Left kidney (tissue), 2 donors: ENCODE data around the gene ZNF202. TPM values are rescaled to one million over a fixed set of nuclear protein-coding genes. Genes with fewer than 3 reads are reported as not detected.
"Not testable (repeated sequence)": the region's sequence is repeated elsewhere in the genome, so short reads cannot be mapped to it uniquely, and the experiment has no call there.

Experiments
- DNase-seq: peaks from one replicate; pipeline ENCODE4 v3.0.0-alpha.2; 2013
- polyA plus RNA-seq: library from polyadenylated mRNA; unstranded; fragments of 120-200 nt; gene quantifications from one replicate; pipeline ENCODE4 v1.2.1, GENCODE V29; 2013; ENCODE audit not compliant: insufficient read length

Gene ZNF202
- polyA plus RNA-seq, 1 donor, result 23.5 TPM

DNA sequence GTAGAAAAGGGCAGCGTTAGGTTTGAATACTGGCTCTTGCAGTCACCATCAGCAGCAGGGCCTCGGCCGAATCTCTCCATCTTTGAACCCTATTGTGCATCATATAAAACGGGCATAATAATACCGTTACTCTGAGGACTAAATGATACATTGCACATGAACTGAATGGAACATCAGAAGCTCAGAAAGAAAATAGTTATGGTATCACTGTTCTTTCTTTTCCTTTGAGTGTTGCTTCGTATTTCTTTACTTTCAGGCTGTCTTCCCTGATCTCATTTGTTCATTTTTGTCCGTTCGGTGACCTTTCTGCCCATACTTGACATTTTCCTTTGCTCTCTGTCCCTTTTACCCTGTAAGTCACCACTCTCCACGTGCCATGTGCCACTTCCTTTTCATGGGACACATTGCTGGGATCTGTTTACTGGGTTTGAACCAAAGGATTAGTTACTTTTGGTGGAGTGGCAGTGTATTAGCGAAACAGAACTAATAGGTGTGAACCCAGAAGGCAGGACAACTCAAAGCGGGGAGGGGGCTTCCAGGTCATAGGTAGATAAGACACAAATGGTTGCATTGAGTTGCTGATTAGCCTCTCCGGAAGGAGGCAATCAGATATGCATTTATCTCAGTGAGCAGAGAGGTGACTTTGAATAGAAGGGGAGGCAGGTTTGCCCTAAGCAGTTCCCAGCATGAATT is 717 bp upstream of the ZNF202 start:
- DNase-seq, result no peak

DNA sequence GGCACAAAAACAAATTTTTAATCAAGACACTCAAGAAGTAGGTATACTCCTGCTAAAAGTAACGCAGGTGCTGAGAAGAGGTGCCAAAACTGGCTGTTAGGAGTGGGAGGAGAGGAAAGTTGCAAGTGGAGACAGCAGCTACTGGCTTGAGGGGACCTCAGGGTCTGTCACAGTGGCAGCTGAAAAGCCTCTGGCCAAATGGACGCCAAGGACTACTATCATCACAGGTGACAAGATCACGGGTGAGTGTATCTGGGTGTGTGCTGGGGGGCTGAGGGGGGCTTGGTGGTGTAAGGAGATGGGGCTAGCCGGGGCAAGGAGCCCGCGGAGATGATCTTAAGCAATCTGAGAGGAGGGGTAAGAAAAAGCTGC is 687 bp downstream of the ZNF202 start:
- DNase-seq, result no peak

DNA sequence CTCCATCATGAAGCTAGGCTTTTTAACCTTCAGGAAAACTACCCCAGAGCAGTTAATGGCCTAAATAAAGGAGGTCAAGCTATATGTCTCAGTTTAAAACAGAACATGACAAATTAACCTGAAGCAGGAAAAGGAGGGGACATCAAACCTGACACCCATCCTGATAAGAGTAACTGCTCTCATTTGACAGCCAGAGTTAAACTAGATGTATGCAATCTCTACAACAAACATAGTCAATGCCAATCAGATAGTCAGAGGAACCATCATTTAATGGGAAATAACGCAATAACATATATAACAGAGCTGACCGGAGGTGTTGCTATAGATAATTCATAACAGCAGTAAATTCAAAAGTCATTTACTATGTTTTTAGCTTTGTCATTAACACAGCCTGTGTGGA is 3.1 kb downstream of the ZNF202 start:
- DNase-seq, result no peak

DNA sequence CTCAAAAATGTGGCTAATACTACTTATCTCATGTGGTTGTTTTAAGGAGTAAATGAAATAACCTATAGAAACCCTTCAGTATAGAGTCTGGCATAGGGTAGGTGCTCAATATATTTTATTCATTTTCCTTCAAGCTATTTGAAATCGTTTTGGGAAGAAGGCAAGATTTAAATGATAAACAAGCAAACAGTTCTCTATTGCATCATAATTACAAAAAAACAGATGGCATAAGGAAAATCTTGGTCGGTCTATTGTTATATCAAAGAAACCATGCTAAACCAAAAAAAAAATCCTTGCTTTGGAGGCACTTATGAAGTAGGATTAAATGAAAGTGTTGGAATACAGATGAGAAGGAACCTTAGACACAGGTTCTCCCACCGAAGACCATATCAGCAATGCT is 4.7 kb downstream of the ZNF202 start:
- DNase-seq, result no peak

GRCh38 chr11:123729602-123730001 is 11.9 kb downstream of the ZNF202 start:
- DNase-seq, result no peak

GRCh38 chr11:123725995-123726655 is 15.3 kb downstream of the ZNF202 start:
- no peak for DNase-seq

DNA sequence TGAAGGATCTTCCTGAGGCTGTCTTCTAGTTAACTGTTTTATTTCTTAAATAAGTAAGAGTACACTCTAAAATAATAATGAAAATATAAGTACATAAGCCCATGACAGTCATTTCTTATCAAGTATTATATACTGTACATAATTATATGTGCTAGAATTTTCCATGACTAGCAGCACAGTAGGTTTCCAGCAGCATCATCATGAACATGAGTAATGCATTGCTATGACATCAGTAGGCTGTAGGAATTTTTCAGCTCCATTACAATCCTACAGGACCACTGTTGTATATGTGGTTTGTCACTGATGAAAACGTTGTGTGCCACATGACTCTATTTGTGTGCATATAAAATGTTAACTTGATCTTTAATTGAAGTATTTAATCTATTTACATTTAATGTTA is 22.0 kb downstream of the ZNF202 start:
- DNase-seq, result no peak

GRCh38 chr11:123718469-123718868 is 23.0 kb downstream of the ZNF202 start:
- DNase-seq, result no peak

DNA sequence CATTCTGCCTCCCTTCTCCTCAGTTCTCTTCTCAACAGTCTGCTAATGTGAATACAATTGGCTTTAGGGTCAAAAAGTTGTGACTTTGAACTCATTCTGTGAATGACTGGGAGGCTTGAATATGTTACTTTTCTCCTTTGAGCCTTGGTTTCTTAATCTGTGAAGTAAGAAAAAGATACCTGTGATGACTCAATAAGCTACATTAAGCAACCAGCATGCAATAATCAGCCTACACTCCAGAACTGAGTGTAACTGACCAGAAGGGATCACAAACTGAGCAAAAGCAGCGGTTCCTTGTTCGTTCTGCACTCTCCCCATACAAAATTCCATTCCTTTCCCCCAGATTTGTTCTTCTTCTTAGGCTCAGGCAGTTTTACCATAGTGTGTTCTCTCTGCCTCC is 23.4 kb downstream of the ZNF202 start:
- no peak for DNase-seq

- DNase-seq, result not testable (repeated sequence)
These were observed 28.8 kb downstream of the ZNF202 start for GRCh38 chr11:123712627-123713026.

DNA sequence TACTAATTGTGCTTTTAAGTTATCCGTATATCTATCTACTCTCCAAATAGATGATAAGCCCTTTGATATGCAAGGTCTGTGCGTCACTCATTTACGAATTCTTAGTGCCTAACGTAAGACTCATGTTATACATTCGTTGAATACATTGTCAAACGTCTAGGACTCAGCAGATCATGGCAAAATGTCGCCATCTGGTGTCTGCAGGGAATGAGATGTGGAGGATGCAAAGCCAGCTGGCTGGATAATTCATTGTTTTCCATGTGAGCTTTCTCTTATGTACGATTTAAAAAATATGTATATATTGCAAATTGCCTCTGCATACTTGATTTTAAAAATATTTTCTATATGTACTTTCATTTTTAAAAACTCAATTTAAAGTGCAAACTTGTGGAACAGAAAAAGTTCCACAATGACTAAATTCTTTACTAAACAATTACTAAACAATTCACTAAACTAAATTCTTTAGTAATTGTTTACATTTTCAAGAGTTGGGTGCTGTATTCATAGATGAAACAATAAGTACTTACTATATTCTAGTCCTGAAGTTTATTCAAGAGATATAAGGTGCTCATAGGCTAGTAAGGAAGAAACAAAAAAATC is 33.8 kb downstream of the ZNF202 start:
- DNase-seq, result peak; percentile 74

- no peak for DNase-seq
These were observed 34.3 kb downstream of the ZNF202 start for GRCh38 chr11:123707206-123707605.

GRCh38 chr11:123704341-123704740 is 37.1 kb downstream of the ZNF202 start:
- no peak for DNase-seq

DNA sequence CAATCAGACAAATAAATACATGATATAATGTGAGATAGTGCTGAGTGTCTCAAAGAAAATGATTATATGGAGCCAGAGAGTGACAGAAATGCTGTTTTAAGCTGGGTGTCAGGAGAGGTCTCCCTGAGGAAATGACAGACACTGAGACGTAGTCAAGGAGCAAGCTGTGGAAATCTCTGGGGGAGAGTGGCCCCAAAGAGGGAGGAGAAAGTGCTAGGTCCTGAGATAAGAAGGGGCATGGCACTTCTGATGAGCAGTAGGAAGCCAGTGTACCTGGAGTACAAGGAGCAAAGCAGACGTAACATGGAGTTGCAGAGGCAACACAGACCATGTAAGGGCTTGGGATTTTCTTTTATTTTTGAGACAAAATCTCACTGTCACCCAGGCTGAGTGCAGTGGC is 38.8 kb downstream of the ZNF202 start:
- DNase-seq, result no peak

- DNase-seq, result peak; percentile 18
These were observed 39.3 kb downstream of the ZNF202 start for GRCh38 chr11:123702139-123702538.

DNA sequence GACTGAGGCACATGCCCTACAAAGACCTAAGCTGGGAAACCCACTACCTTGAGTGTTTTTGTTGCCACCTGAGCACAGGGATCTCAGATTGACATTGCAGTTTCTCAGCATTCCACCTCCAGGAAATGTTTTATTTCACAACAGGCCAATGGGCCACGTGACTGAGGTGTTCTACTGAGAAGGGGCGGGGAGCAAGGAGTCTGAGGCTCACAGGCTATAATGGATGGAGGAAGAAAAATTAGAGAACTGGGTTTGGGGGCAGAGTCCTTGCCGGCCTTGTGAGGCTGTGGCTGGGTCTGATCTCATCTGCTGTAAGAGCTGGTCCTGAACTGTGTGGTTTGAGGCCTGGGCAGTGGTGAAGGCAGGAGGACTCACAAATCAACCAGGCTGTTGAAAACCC is 40.7 kb downstream of the ZNF202 start:
- DNase-seq, result no peak

- no peak for DNase-seq
These were observed 42.8 kb downstream of the ZNF202 start for GRCh38 chr11:123698546-123699127.

DNA sequence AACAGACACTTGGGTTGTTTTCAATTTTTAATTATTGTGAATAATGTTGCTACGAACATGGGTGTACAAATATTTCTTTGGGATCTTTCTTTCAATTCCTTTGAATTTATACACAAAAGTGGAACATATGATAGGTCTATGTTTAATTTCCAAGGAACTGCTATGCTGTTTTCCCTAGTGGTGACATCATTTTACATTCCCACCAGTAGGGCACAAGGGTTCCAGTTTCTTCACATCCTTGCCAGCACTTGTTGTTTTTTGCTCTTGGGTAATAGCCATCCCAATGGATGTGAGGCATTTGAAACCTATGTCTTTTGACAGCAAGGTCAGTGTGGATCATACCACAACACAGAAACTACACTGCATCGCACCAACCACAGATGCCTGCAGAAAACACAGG is 45.3 kb downstream of the ZNF202 start:
- no peak for DNase-seq

GRCh38 chr11:123695231-123695630 is 46.2 kb downstream of the ZNF202 start:
- DNase-seq, result no peak

DNA sequence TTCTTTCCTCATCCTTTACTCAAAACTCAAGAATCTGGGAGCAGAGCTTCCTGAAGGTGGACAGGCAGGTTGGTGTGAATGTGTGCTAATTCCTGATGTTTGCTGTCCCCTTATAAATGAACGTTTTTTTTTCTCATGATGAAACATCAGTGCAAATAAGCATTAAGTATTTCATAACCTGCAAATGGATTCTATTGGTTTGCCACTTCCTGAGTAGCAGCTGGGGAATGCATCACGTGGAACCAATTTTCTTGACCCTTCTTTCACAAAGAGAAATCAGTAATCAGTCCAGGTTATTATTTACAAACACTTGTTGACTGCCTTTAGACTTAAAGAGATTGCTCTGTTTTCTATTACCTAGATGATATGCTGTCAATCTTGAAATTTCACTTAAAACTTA is 46.9 kb downstream of the ZNF202 start:
- DNase-seq, result no peak

- no peak for DNase-seq
These were observed 48.5 kb downstream of the ZNF202 start for GRCh38 chr11:123692961-123693360.

GRCh38 chr11:123690485-123690884 is 51.0 kb downstream of the ZNF202 start:
- no peak for DNase-seq

DNA sequence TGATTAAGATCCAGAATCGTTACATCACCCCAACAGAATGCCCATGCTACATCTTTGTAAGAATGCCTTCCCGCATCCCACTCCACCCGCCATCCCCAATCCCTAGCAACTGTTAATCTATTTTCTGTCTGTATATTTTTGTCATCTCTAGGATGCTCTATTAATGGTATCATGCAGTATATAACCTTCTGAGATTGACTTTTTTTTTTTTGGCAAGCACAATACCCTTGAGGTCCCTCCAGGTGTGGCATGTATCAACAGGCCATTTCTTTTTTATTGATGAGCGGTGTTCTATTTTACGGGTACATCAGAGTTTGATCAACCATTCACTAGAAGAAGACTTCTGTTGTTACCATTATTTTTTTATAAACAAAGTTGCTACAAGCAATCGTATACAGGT is 56.9 kb downstream of the ZNF202 start:
- no peak for DNase-seq
